GM12865 (cell line): ENCODE results near the gene RSPO4.
A peak's percentile ranks its signal among the peaks of the same experiment; 100 is the strongest.

Experiments
- DNase-seq: peaks from one replicate; pipeline ENCODE4 v3.0.0; 2010; ENCODE audit warnings: low read depth
- H3K4me3 ChIP-seq: 2 replicates; pipeline ENCODE4 v1.5.1; 2011; ENCODE audit warnings: mild to moderate bottlenecking, low read depth, low read length, control low read depth
- CTCF ChIP-seq: IDR thresholded peaks from 2 replicates; pipeline ENCODE4 v1.5.1; 2011; ENCODE audit warnings: low read length, control low read depth, low read depth, inconsistent platforms; ENCODE audit not compliant: insufficient read depth; ENCODE audit errors: missing control alignments

The RSPO4 gene

GRCh38 chr20:997016-997415 lies 5.1 kb downstream of the RSPO4 start:
- no peak overlapping the region for H3K4me3 ChIP-seq
- no peak for TF ChIP-seq CTCF
- no peak for DNase-seq

- no peak overlapping the region for H3K4me3 ChIP-seq
- no peak for TF ChIP-seq CTCF
- DNase-seq, result no peak
Measured at GRCh38 chr20:995170-995569, 6.9 kb downstream of the RSPO4 start.

- no peak overlapping the region for H3K4me3 ChIP-seq
- TF ChIP-seq CTCF, result no peak
- DNase-seq, result no peak
Measured at GRCh38 chr20:992801-993535, 9.1 kb downstream of the RSPO4 start.

GRCh38 chr20:991850-992249 lies 10.3 kb downstream of the RSPO4 start:
- DNase-seq, result peak; percentile 23
- H3K4me3 ChIP-seq, result no peak overlapping the region
- TF ChIP-seq CTCF, result no peak

DNA sequence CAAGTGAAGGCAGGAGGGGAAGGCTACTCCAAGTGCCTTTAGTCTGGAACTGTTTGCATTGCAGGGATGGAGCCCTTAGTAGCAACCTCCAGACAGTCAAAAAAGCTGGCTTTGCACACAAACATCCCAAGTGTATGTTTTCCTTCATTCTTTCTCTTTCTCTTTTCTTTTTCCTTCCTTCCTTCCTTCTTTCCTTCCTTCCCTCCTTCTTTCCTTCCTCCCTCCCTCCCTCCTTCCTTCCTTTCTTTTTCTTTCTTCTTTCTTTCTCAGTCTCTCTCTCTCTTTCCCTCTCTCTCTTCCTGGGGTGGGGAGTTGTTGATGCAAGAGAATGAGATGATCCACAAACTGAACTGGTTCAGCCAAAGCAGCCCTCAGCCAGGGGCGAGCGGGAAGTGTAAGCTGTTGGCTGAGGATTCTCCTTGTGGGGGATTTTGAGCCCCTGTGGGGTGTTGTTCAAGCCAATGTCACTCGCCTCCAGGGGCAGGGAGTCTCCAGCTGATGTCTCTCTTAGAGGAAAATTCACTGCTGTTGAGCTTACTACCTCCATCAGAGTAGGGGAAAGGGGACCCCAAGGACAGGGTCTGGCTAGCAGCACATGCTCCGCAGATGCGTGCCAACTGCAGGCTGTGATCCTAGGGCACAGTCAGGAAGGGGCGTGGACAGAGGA lies 11.7 kb downstream of the RSPO4 start:
- TF ChIP-seq CTCF, result no peak
- DNase-seq, result no peak
- H3K4me3 ChIP-seq, result no peak overlapping the region

DNA sequence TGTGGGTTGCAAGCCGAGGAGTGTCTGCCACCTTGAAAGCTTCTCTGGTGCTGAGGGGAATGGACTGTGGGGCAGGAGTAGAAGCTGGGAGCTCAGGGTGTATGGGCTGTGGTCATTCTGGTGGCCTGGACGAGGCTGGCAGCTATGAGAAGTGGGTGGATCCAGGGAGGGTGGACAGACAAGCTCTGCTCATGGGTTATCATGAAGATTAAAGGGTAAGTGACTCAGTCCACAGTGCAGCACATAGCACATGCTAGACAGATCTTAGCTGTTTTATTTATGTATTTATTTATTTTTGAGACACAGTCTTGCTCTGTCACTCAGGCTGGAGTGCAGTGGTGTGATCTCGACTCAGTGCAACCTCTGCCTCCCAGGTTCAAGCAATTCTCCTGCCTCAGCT lies 13.8 kb downstream of the RSPO4 start:
- TF ChIP-seq CTCF, result no peak
- DNase-seq, result no peak
- H3K4me3 ChIP-seq, result no peak overlapping the region

- no peak overlapping the region for H3K4me3 ChIP-seq
- no peak for TF ChIP-seq CTCF
- no peak for DNase-seq
Measured at GRCh38 chr20:987677-988076, 14.4 kb downstream of the RSPO4 start.
